OCI-LY1 (cell line): ENCODE results near the gene PDHX.

Source experiments
- H2AFZ ChIP-seq: fragments of 200-600 bp; sonication (generic), shearing (Covaris generic); 2 replicates; pipeline ENCODE4 v1.6.0; 2014; ENCODE audit warnings: antibody characterized with exemption, mild to moderate bottlenecking, low read length
- H3F3A ChIP-seq: fragments of 200-600 bp; sonication (generic), shearing (Covaris generic); 2 replicates; pipeline ENCODE4 v1.6.0; 2014; ENCODE audit warnings: mild to moderate bottlenecking, antibody characterized with exemption, low read length, moderate library complexity; ENCODE audit not compliant: insufficient read depth
- H3K27ac ChIP-seq: fragments of 200-600 bp; sonication (generic); 2 replicates; pipeline ENCODE4 v1.5.1; 2014; ENCODE audit warnings: low read length, mixed run types, mild to moderate bottlenecking, low read depth; ENCODE audit not compliant: poor library complexity, severe bottlenecking
- H3K27me3 ChIP-seq: fragments of 200-600 bp; sonication (generic); 2 replicates; pipeline ENCODE4 v1.6.0; 2014; ENCODE audit warnings: antibody characterized with exemption, mild to moderate bottlenecking, low read length, moderate library complexity; ENCODE audit not compliant: insufficient read depth
- H3K36me3 ChIP-seq: fragments of 200-600 bp; sonication (generic); 2 replicates; pipeline ENCODE4 v1.6.1; 2014; ENCODE audit warnings: mild to moderate bottlenecking, antibody characterized with exemption, low read length, moderate library complexity, mixed read lengths; ENCODE audit not compliant: insufficient read depth
- H3K4me1 ChIP-seq: fragments of 200-600 bp; sonication (generic); 2 replicates; pipeline ENCODE4 v1.5.1; 2014; ENCODE audit warnings: mild to moderate bottlenecking, low read length, moderate library complexity; ENCODE audit not compliant: insufficient read depth, severe bottlenecking
- H3K4me2 ChIP-seq: fragments of 200-600 bp; sonication (generic), shearing (Covaris generic); 2 replicates; pipeline ENCODE4 v1.6.1; 2014; ENCODE audit warnings: low read length
- H3K4me3 ChIP-seq: fragments of 200-600 bp; sonication (generic); 2 replicates; pipeline ENCODE4 v1.5.1; 2014; ENCODE audit warnings: low read length, low read depth, mild to moderate bottlenecking, mixed read lengths; ENCODE audit not compliant: poor library complexity, severe bottlenecking
- H3K79me2 ChIP-seq: fragments of 200-600 bp; shearing (Covaris generic); 2 replicates; pipeline ENCODE4 v1.6.1; 2016; ENCODE audit warnings: mixed run types, low read length, mixed read lengths; ENCODE audit not compliant: insufficient read depth
- H3K9ac ChIP-seq: fragments of 200-600 bp; sonication (generic), shearing (Covaris generic); 2 replicates; pipeline ENCODE4 v1.6.1; 2014; ENCODE audit warnings: mild to moderate bottlenecking, low read length, mixed read lengths
- H3K9me2 ChIP-seq: fragments of 200-600 bp; sonication (generic), shearing (Covaris generic); 2 replicates; pipeline ENCODE4 v1.6.1; 2014; ENCODE audit warnings: low read depth, mild to moderate bottlenecking, low read length, mixed read lengths
- H3K9me3 ChIP-seq: fragments of 200-600 bp; shearing (Covaris generic); 2 replicates; pipeline ENCODE4 v1.6.1; 2014; ENCODE audit warnings: low read length, mixed read lengths
- H4K20me1 ChIP-seq: fragments of 200-600 bp; sonication (generic), shearing (Covaris generic); 2 replicates; pipeline ENCODE4 v1.6.0; 2016; ENCODE audit warnings: mild to moderate bottlenecking, low read length; ENCODE audit not compliant: insufficient read depth
- CTCF ChIP-seq: fragments of 200-600 bp; sonication (generic), shearing (Covaris generic); IDR thresholded peaks from 2 replicates; pipeline ENCODE4 v1.5.1; 2017; ENCODE audit warnings: mild to moderate bottlenecking, antibody characterized with exemption, low read length, moderate library complexity, mixed read lengths
- EZH2 ChIP-seq: fragments of 200-600 bp; sonication (generic), shearing (Covaris generic); IDR thresholded peaks from 2 replicates; pipeline ENCODE4 v1.8.0; 2017; ENCODE audit warnings: borderline replicate concordance, mixed run types, mild to moderate bottlenecking, antibody characterized with exemption, low read length, moderate library complexity, mixed read lengths

PDHX gene

GRCh38 chr11:35014346-35014745, 97.9 kb downstream of the PDHX start:
- Histone ChIP-seq H3K4me2 (no peak overlapping the region), H3K9me3 (no peaks in the 10 kb centered on the region), H3K79me2 (no peaks in the 10 kb centered on the region), H4K20me1 (no peaks in the 10 kb centered on the region), H3F3A (no peaks in the 10 kb centered on the region), H3K27ac (no peak overlapping the region), H3K27me3 (no peaks in the 10 kb centered on the region), H3K4me1 (no peaks in the 10 kb centered on the region), H3K9me2 (no peaks in the 10 kb centered on the region), H3K4me3 (no peak overlapping the region), H3K36me3 (no peaks in the 10 kb centered on the region), H3K9ac (no peak overlapping the region), H2AFZ (no peak overlapping the region)
- no peak for TF ChIP-seq CTCF
- no peak for TF ChIP-seq EZH2

- Histone ChIP-seq H3K4me2 (no peak overlapping the region), H3K27me3 (no peaks in the 10 kb centered on the region), H4K20me1 (no peaks in the 10 kb centered on the region), H3K4me1 (no peaks in the 10 kb centered on the region), H3K9ac (no peak overlapping the region), H3F3A (no peaks in the 10 kb centered on the region), H3K4me3 (no peak overlapping the region), H3K36me3 (no peaks in the 10 kb centered on the region), H2AFZ (no peak overlapping the region), H3K9me3 (no peaks in the 10 kb centered on the region), H3K79me2 (no peaks in the 10 kb centered on the region), H3K9me2 (no peaks in the 10 kb centered on the region), H3K27ac (no peak overlapping the region)
- TF ChIP-seq EZH2 (no peak), CTCF (no peak)
Observed at GRCh38 chr11:35015621-35016387, 99.4 kb downstream of the PDHX start.

- H3K9ac ChIP-seq, result no peak overlapping the region
- H3K27ac ChIP-seq, result no peak overlapping the region
- H3K27me3 ChIP-seq, result no peaks in the 10 kb centered on the region
- TF ChIP-seq CTCF (no peak), EZH2 (no peak)
- H2AFZ ChIP-seq, result no peak overlapping the region
- H3K9me2 ChIP-seq, result no peaks in the 10 kb centered on the region
- no peaks in the 10 kb centered on the region for H3K4me1 ChIP-seq
- H3K79me2 ChIP-seq, result no peaks in the 10 kb centered on the region
- no peak overlapping the region for H3K4me3 ChIP-seq
- H3K36me3 ChIP-seq, result no peaks in the 10 kb centered on the region
- no peaks in the 10 kb centered on the region for H4K20me1 ChIP-seq
- no peak overlapping the region for H3K4me2 ChIP-seq
- H3K9me3 ChIP-seq, result no peaks in the 10 kb centered on the region
- H3F3A ChIP-seq, result no peaks in the 10 kb centered on the region
Observed at GRCh38 chr11:35016916-35017315, 100.5 kb downstream of the PDHX start.
